Suppressor macrophage (primary cell): Measurements from ENCODE around the gene SLCO1B1.
A peak's percentile ranks its signal among the peaks of the same experiment; 100 is the strongest.

Experiments used
- DNase-seq, 4 experiments: peaks; one replicate each; pipeline ENCODE4 v3.0.0-alpha.2; 2020 to 2022

Gene SLCO1B1

GRCh38 chr12:21221072-21221471 is 90.1 kb downstream of the SLCO1B1 start:
- no peak for DNase-seq

- no peak for DNase-seq
Measured at GRCh38 chr12:21221778-21222177, 90.8 kb downstream of the SLCO1B1 start.

GRCh38 chr12:21223930-21224329 is 92.9 kb downstream of the SLCO1B1 start:
- DNase-seq, result no peak

GRCh38 chr12:21234395-21234794 is 103.4 kb downstream of the SLCO1B1 start:
- no peak for DNase-seq

GRCh38 chr12:21239866-21240265 is 108.9 kb downstream of the SLCO1B1 start:
- no peak for DNase-seq

GRCh38 chr12:21248679-21249078 is 117.7 kb downstream of the SLCO1B1 start:
- peak in 1 of 4 experiments; percentile 2 for DNase-seq

- DNase-seq, result no peak
Measured at GRCh38 chr12:21252070-21252469, 121.1 kb downstream of the SLCO1B1 start.

- DNase-seq, result no peak
Measured at GRCh38 chr12:21257172-21257571, 126.2 kb downstream of the SLCO1B1 start.

GRCh38 chr12:21264232-21264631 is 133.2 kb downstream of the SLCO1B1 start:
- no peak for DNase-seq

- peak in 2 of 4 experiments; percentile 12 to 26 for DNase-seq
Measured at GRCh38 chr12:21265932-21266331, 134.9 kb downstream of the SLCO1B1 start.

- peak in 3 of 4 experiments; percentile 3 to 14 (median 4) for DNase-seq
Measured at GRCh38 chr12:21276826-21277225, 145.8 kb downstream of the SLCO1B1 start.
